Hippocampal formation (tissue), 2 donors: ENCODE data around the gene NRG3.
A peak's percentile ranks its signal among the peaks of the same experiment; 100 is the strongest.
"Not testable (repeated sequence)": the region's sequence is repeated elsewhere in the genome, so short reads cannot be mapped to it uniquely, and the experiment has no call there.

Source experiments
- DNase-seq, 2 donors: peaks; one replicate each; lab custom pipeline; 2025; lab: John Stamatoyannopoulos, UW

Gene NRG3

DNA sequence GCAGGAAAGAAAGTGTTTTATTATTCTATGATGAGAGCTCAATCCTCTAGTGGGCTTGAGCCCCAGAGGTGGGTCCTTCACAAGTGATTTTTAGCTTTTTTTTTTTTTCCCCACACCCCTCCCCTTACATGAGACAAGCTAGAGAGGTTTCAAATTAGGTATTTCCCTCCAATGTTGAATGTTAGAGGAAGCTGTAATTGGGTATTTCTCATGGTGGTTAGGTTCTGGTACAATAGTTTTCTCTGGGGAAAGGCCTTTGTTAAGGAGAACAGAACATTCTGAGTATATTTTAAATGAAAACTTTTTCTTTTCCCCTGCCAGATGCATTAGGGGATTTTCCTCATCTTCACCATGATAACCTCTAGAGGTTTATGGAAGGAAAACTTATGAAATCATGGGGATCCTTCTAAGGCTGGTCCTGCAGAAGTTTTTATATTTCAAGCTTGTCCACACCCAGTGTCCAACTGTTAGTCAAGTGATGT lies 1039.7 kb downstream of the NRG3 start:
- no peak for DNase-seq

DNA sequence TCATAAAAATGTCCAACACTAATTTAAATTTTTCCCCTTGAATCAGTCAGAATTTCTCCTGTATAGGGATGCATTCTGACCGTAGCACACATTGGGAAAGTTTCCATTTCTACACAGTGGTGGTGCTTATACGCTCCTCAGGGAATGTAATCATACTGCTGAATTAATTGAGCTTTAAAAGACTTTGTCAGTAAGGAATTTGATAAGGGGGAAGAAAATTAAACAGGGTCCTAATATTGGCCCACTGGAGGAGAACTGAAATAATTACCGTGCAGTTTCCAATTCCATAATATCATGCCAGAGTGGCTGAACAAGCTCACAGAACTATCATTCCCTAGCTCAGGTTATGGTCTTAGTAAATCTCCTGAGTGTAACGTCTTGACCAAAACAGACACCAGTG lies 1041.9 kb downstream of the NRG3 start:
- no peak for DNase-seq

DNA sequence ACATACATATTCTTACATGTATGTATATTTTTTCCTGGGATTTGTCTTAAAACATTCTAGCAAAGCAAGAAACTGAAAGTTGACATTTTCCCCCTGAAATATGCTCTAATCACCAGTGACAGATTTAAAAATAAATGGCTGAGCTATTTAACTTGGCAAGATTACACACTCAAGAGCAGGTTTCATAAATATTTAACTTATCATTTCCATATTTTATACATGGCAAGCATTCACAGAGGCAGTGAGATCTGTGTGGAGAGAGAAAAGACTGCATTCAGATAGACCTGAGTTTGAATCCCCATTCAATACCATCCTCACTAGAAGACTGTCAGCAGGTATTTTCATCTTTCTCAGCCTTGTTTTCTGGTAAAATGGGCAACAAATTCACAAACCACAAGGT lies 1043.0 kb downstream of the NRG3 start:
- no peak for DNase-seq

DNA sequence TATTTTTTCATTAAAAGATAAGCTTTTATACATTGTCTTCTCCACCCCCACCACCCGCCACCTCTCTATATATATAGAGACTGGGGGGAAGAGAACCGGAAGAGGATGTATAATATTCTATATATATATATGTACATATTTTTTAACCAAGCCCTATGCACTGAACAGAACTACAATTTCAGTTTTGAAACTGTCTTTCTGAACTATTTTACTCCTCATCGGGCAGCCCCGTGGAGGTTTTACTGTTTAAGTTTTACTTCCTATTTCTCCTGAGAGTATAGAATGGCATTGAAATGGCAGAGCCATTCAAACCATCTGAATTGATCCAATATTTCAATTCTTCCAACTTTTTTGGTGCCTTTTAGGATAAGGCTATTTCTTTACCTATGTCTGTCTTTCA lies 1047.1 kb downstream of the NRG3 start:
- DNase-seq = no peak

DNA sequence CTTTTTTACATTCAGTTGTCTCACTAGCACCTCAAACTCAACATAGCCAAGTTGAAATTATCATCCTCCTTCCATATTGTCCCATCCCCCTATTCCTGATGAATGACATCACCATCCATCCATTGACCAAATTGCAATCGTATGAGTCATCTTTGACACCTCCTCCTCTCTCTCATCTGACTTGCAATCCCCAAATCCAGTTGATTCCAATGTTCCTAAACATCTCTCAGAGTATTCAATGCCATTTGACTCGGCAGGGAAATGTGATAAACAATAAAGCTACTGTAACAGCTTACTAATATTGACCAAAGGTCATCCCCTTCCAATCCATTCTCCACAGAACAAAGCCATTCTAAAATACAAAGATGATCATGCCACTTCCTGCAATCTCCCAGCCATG lies 1047.8 kb downstream of the NRG3 start:
- DNase-seq = no peak

DNA sequence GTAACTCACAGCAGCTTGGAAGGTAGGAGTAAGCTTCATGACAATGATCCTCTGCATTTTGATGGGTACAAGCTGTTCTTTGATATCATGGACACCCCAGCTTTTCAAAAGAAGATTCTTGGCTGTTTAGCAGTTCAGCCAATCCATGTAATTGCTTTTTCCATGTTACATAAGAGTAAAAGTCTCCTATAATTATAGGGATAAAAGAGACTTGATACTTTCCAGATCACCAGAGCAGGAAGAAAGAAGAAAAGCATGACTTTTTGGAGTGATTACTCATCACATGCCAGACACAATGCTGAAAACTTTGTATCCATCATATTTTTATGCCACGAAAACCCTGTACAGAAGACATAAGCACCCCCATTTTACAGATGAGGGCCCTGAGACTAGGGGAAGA lies 1049.7 kb downstream of the NRG3 start:
- DNase-seq = no peak

DNA sequence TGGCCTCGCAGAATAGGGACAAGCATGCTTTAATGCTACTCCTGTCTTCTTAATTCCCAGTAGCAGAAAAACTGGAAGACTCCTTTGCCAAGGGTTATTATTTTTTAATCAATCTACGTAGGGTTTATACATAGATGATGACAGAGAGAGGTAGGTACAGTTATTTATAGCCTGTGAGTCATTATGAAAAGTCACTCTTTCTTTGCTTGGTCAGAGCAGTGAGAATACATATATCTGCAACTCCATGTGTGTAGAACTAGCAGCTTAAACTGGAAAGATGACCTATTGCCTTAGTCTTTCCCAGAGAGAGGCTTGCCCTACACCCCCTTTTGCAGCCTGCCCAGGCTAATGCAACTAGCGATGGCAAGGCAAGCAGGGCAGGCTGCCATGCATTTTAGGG lies 1050.6 kb downstream of the NRG3 start:
- DNase-seq = no peak

DNA sequence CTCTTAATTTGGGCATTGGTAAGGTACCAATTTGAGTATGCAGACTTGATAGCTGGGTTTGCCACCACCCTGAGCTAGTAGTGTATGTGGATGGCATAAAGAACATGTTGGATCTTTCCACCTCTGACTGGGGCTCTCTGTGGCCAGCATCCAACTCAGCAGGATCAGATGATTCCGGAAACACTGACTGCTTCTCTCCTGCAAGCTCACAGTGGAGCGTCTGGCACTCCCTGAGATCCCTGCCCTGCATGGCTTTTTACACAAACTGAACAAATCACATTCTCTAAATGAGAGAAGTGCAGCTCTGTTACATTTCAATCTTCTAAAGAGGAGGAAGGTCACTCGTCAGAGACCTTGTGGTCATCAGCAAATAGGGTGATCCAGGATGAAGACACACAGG lies 1057.5 kb downstream of the NRG3 start:
- no peak for DNase-seq

DNA sequence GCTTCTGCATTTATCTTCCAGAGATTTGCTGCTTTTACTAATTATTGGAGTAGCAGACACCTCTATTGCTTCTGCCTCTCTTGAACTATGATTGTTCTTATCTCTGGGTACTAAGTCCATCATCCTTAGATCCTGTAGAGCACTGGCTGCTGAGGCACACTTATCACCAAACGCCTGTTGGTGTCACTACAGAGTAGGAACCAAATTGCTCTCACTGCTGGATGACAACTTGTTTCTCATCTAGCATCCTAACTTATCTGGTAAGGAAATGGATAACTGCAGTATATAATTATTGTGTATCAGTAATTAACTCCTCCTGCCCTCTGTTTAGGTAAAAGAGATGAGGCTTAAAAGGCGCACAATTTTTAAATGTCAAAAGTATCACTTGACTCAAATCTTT lies 1059.4 kb downstream of the NRG3 start:
- no peak for DNase-seq

DNA sequence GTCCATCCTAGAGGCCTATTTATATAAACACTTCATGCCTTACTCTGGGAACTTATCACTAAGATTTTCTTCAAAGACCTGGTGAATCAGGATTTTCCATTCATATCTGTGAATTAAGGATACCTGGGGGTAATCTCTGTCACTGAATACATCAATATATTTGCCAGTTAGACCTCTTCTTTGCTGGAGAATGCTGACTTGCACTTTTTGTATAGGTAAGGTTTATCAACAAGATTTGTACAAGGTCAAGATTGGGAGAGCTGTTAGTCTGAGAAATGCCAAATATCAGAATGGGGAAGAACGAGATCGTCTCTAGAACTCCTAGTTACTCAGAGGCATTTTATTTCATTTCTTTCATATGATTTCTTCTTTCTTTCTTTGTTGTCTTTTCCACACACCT lies 1060.0 kb downstream of the NRG3 start:
- DNase-seq = no peak

DNA sequence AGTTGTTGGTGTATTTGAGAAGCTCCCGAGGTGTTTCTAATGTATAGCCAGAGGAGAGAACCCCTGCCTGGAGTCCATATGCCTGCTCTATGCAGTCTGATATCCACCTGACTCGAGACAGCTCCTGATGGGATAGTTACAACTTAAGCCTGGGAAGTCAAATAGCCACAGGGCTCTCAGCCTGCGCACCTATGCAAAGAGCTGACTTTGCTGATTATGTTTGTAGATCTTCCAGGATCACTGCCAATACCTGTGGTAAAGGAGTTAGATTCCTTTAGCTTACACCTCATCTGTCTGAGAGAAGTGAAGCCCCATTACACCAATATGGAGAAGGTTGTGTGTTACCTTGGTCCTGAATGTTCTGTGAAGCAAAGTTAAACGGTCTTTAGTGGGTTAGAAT lies 1063.3 kb downstream of the NRG3 start:
- DNase-seq = no peak

DNA sequence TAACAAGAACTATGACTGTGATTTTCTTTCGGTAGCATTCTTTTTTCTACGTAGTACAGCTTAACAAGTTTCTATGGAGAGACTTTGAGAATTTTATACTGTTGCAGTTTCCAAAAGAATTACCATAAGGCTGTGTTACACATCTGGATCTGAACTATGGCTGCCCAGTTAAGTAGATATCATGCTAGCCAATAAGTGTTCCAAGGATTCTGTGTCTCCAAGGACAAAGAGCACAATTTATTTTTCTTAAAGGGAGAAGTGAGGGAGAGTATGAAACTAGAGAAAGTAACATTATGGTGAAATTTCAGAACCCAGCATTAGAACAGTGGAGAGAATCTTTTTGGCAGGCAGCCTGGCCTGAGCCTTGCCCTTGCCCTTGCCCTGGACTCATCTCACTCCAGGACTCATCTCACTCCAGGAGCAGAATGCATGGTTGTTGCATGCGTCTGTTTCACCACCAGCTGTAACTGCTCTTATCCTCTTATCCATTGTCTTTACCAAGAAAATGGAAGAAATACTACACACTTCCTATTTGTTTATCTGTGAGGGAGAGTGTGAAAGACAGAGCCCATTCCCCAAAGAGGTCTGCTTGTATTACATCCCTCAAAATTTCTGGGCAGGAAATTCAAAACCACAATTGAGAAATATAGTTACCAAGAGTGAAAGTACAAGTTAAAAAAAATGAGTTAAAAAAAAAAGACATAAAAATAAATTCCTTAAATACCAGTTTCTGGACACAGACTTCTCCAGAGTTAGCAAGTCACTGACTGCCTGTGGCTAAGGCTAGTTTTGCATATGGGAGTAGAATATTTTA lies 1067.5 kb downstream of the NRG3 start:
- DNase-seq = no peak

DNA sequence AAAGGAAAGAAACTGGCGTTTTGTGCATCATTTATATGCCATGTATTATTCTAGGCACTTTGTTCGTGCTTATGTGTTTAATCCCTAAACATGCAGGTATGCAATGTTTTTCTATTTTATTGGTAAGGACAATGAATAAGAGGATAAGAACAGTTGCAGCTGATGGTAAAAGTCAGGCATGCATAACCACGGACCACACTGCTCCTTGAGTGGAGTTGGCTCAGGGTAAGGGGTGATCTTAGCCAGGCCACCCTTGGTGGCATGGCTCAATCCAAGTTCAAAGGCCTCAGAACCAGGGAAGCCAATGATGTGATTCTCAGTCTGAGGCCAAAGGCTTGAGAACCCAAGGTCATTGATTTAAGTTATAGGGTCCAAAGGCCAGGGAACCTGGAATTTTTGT lies 1068.1 kb downstream of the NRG3 start:
- no peak for DNase-seq

DNA sequence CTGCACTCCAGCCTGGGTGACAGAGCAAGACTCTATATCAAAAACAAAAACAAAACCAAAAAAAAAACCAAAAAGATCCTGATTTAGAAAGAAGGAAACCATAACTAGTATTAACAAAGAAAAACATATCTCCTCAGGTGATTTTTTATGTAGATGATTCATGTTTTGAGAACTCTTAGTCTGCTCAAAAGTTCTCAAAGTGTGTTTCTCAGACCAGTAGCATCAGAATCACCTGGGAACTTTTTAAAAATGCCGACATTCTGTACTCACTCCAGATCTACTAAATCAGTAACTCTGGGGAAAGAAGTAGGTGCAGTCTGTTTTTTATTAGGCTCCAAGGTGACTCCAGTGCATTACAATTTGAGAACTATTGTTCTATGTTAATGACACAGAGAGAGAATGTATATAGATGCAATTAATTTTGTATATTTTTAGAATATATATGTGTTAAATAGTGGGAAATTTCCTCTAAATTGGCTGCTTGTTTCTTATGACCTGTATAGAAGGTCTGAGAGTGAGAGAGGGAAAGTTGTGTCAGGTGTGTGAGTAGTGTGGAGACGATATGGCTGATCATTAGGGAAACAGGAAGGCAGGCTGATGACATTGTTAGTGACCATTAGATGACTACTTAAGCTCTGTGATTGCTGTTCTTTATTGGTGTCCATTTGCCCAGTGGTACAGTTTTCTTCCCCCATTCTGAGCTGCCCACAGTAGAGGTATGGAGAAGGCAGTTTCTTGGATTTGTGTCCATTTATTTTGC lies 1075.0 kb downstream of the NRG3 start:
- DNase-seq = no peak

DNA sequence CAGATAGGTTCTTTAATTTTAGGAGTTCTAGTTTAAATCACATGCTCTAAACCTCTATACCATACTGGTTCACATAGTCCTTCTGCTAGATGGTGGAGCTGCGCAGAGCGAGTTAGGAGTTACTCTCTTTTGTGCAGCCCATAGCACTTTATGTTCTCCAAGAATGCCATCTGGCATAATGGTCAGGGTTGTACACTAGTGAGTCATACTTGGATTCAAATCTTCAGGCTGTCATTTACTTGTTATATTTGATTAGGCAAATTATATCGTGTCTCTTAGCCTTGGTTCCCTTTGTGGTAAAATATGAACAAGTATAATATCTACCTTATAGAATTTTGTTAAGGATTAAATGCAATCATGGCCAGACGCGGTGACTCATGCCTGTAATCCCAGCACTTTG lies 1078.3 kb downstream of the NRG3 start:
- DNase-seq = no peak

DNA sequence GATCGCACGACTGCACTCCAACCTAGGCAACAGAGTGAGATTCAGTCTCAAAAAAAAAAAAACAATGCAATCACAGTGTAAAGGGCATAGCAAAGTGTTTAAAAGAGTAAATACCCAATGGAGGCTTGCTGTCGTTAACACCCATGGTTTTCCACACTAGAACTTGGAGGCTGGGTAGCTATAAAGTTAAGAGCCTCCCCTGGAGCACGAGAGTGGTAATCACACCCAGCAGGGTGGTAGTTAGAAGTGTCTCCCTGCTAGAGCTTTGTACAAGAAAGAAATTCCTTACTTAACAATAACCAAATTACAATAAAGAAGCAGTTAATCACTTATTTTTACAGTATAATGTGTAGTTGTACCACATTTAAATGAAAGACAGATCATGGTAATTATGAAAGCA lies 1078.9 kb downstream of the NRG3 start:
- DNase-seq = no peak

DNA sequence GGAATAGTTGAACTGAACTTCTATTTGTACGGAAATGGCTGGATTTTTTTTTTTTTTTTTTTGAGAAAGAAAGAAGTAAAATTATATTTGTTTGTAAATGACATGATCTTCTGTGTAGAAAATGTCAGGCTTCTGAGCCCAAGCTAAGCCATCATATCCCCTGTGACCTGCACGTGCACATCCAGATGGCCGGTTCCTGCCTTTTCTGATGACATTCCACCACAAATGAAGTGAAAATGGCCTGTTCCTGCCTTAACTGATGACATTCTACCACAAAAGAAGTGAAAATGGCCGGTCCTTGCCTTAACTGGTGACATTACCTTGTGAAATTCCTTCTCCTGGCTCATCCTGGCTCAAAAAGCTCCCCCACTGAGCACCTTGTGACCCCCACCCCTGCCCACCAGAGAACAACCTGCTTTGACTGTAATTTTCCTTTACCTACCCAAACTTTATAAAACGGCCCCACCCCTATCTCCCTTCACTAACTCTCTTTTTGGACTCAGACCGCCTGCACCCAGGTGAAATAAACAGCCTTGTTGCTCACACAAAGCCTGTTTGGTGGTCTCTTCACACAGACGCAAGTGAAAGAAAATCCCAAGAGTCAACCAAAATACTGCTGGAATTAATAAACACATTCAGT lies 1085.5 kb downstream of the NRG3 start:
- not testable (repeated sequence) for DNase-seq

DNA sequence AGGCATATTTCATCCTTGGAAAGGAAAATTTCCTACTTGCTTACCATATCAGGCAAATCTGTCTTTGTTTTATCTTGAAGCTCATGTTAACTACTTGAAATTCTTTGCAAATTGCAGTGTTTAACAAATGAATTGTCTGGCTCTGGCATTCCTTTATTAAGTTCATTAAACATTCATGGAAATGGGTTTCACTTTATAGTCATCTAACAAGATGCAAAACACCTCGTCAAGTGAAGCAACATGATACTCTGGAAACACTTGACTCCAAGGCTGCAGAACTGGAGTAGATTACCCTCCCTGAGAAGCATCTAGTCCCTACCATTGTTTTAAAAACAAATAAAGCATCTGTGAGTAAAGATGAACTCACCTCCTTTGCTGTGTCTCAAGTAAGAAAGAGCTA lies 1086.9 kb downstream of the NRG3 start:
- DNase-seq = no peak

DNA sequence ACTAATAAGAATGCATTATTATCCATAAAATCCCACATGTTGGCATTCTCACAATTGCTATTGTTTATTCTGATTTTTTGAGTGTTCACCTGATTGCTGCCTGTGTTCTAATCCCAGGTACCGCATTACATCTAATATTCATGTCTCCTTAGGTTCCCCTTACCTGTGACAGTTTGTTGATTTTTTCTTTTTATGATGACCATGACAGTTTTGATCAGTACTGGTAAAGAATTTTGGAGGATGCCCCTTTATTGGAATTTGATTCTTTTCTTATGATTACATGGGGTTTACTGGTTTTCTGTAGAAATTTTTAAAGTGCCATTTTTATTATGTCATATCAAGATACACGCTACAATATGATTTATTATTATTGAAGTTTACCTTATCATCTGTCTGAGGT lies 1091.1 kb downstream of the NRG3 start:
- no peak for DNase-seq

DNA sequence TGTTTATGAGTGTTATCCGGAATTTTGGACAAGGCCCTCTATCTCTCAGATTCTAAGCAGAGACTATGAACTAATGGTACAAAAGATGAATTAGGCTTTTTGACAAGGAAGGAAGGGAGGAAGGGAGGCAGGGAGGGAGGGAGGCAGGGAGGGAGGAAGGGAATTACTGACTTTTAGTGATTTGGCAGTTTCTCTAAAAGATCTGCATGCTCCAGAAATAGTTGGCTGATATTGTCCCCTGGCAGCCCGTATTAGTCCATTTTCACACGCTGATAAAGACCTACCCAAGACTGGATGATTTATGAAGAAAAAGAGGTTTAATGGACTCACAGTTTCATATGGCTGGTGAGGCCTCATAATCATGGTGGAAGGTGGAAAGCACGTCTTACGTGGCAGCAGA lies 1093.5 kb downstream of the NRG3 start:
- DNase-seq = no peak

DNA sequence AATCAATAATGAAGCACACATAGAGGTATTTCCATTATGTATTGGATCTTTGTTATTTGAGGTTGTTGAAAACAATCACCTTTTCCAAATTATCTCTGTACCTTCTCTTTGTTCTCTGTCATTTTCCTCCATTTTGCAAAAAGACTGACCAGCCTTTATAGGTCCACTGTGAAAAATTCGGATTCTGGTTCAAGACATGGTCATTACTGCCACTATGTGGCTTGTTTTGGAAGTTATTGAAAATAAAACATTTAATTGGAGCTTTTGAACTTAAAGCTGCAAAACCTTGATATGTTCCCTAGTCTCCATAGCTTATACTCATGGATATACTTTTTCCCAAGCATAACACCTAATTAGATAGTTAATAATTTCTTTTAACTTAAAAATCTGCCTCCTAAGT lies 1094.4 kb downstream of the NRG3 start:
- no peak for DNase-seq

DNA sequence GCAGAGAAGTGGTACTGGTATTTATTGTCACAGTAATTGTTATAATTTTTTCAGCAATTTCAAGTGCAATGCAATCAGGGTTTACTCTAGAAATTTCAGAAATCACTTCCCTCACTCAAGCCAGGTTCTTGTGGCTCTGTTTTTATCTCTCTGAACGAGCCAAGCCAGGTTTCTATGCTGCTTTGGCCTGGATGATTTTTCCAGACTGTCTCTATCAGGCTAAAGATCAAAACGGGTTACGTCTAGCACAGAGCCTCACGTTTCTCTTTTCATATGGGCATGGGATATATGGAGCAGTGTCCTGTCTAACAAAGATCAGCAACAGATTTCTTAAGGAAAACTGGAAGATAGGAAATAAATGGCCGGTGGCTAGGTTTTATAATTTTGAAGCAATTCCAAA lies 1105.3 kb downstream of the NRG3 start:
- no peak for DNase-seq

DNA sequence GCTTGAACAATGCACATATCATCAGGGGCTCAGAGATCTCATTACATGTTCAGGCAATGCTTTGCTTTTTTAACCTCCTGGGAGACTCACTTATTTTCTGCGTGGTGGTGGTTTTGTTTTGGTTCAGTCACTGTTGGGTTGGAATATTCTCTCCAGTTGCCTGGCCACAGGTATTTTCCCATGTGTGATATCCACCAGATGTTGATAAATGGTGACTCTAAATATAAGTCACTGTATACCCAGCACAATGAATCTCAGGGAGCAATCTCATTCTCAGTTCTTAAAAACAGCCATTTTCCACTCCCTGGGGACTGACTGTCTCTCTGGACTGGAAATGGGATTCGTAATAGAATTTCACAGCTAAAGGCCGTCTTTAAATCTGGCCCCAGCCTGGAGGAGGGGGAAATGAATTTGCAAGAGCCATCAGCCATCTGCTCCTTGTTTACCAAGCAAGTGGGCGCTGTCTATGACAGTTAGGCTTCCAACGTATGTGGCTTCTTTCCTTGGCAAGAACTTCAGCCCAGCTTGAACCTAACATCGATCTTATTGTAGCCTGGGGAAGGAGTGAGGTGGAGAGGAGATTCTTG lies 1106.2 kb downstream of the NRG3 start:
- DNase-seq = peak in 1 of 2 donors; percentile 2
